ENCODE results near the gene SAMD1. TPM values are rescaled to one million over a fixed set of nuclear protein-coding genes. Genes with fewer than 3 reads are reported as not detected.

Gene SAMD1
- total and polyA plus RNA-seq, 2 experiments from 2014 or later: 32.2 to 69.0 TPM

GRCh38 chr19:14070268-14071050 lies 20.1 kb downstream of the SAMD1 start:
- Histone ChIP-seq H3F3A (replicated peaks; ENCODE audit: low read depth) (peaks cover 20% of the 10 kb centered on the region; the same call in 1 of the 2 replicates), H3K4me1 (ENCODE audit: insufficient read depth) (peaks cover 4% of the 10 kb centered on the region; the same call in 1 of the 2 replicates), H2AFZ (no peak overlapping the region), H3K4me2 (no peak overlapping the region), H3K36me3 (ENCODE audit: insufficient read depth) (no peaks in the 10 kb centered on the region), H3K9me2 (ENCODE audit: insufficient read depth) (no peaks in the 10 kb centered on the region), H3K27ac (ENCODE audit: low read depth) (no peak overlapping the region), H3K27me3 (ENCODE audit: insufficient read depth) (peaks cover 48% of the 10 kb centered on the region), H3K4me3 (no peak overlapping the region), H4K20me1 (replicated peaks; ENCODE audit: insufficient read depth) (no peaks in the 10 kb centered on the region), H3K79me2 (replicated peaks; ENCODE audit: insufficient read depth) (no peaks in the 10 kb centered on the region)
- Mint-ChIP-seq H3K27me3 (ENCODE audit: insufficient read depth, low read depth, poor library complexity) (peaks cover 43% of the 10 kb centered on the region), H3K9me3 (no peaks in the 10 kb centered on the region; the same call in 2 of the 3 replicates), H3K4me3 (no peak overlapping the region; the same call in 2 of the 3 replicates), H3K36me3 (ENCODE audit: low read depth) (no peaks in the 10 kb centered on the region), H3K27ac (no peak overlapping the region), H3K4me1 (peaks cover 12% of the 10 kb centered on the region)
- no peak for DNase-seq (ENCODE audit: low spot score)
- no peak for ATAC-seq
- no peak for TF ChIP-seq EZH2 (IDR thresholded peaks at IDR 0.05; ENCODE audit: low read depth, unreplicated experiment)
- TF ChIP-seq CREB1 (CRISPR knock-in tag; IDR thresholded peaks at IDR 0.05; ENCODE audit: low read depth): no peak
- no peak for TF ChIP-seq STAT1 (IDR thresholded peaks at IDR 0.05; ENCODE audit: unreplicated experiment)

DNA sequence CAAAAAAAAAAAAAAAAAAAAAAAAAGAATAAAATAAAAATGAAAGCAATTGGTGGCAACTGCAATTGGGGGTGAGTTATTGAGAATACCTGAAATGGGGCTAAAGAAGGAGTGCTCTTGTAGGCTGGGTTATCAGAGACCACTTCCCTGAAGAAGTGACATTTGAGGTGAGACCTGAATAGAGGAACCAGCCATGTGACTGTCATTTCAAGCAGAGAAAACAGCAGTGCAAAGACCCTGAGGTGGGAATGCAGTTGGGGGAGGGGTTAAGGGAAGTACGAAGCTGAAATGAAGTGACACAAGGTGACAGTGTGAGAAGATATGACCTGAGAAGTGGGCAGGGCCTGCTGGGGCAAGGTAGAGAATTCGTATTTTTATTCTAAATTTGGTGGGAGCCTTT lies 24.4 kb downstream of the SAMD1 start:
- H3K27me3 Mint-ChIP-seq (ENCODE audit: insufficient read depth, low read depth, poor library complexity): peaks cover 13% of the 10 kb centered on the region
- Histone ChIP-seq H3K27me3 (ENCODE audit: insufficient read depth) (peaks cover 8% of the 10 kb centered on the region; the same call in 1 of the 2 replicates), H3K9me2 (ENCODE audit: insufficient read depth) (no peaks in the 10 kb centered on the region), H3K4me1 (ENCODE audit: insufficient read depth) (0 out of 2 replicates have a peak, but pooled peaks cover 2% of the 10 kb centered on the region), H4K20me1 (replicated peaks; ENCODE audit: insufficient read depth) (no peaks in the 10 kb centered on the region), H3K79me2 (replicated peaks; ENCODE audit: insufficient read depth) (no peaks in the 10 kb centered on the region), H3F3A (replicated peaks; ENCODE audit: low read depth) (0 out of 2 replicates have a peak, but pooled peaks cover 8% of the 10 kb centered on the region), H3K36me3 (ENCODE audit: insufficient read depth) (no peaks in the 10 kb centered on the region), H2AFZ (no peak overlapping the region), H3K27ac (ENCODE audit: low read depth) (no peak overlapping the region), H3K4me3 (no peak overlapping the region), H3K4me2 (no peak overlapping the region)
- H3K36me3 Mint-ChIP-seq (ENCODE audit: low read depth): no peaks in the 10 kb centered on the region
- ATAC-seq (no peak), DNase-seq (ENCODE audit: low spot score) (no peak)
- H3K27ac Mint-ChIP-seq: no peak overlapping the region
- H3K4me1 Mint-ChIP-seq: peaks cover 5% of the 10 kb centered on the region; the same call in 2 of the 3 replicates
- H3K4me3 Mint-ChIP-seq: no peak overlapping the region
- no peaks in the 10 kb centered on the region; the same call in 2 of the 3 replicates for H3K9me3 Mint-ChIP-seq
- TF ChIP-seq POLR2AphosphoS5 (IDR thresholded peaks at IDR 0.05; ENCODE audit: low read depth) (no peak), EZH2 (IDR thresholded peaks at IDR 0.05; ENCODE audit: low read depth, unreplicated experiment) (no peak), ZNF331 (CRISPR knock-in tag; IDR thresholded peaks at IDR 0.05; ENCODE audit: low read depth) (no peak), ETS1 (IDR thresholded peaks at IDR 0.05) (no peak), JUNB (IDR thresholded peaks at IDR 0.05; ENCODE audit: unreplicated experiment) (no peak), CREB1 (CRISPR knock-in tag; IDR thresholded peaks at IDR 0.05; ENCODE audit: low read depth) (no peak), ZNF114 (CRISPR knock-in tag; IDR thresholded peaks at IDR 0.05) (no peak), EZH2phosphoT487 (IDR thresholded peaks at IDR 0.05; ENCODE audit: unreplicated experiment) (no peak), CTCF (conservative IDR thresholded peaks at IDR 0.05; ENCODE audit: low read depth in 2 of 2) (no peak), STAT1 (IDR thresholded peaks at IDR 0.05; ENCODE audit: unreplicated experiment) (no peak), NANOG (IDR thresholded peaks at IDR 0.05; ENCODE audit: borderline replicate concordance) (no peak)
- TF ChIP-seq, protein P1, sequence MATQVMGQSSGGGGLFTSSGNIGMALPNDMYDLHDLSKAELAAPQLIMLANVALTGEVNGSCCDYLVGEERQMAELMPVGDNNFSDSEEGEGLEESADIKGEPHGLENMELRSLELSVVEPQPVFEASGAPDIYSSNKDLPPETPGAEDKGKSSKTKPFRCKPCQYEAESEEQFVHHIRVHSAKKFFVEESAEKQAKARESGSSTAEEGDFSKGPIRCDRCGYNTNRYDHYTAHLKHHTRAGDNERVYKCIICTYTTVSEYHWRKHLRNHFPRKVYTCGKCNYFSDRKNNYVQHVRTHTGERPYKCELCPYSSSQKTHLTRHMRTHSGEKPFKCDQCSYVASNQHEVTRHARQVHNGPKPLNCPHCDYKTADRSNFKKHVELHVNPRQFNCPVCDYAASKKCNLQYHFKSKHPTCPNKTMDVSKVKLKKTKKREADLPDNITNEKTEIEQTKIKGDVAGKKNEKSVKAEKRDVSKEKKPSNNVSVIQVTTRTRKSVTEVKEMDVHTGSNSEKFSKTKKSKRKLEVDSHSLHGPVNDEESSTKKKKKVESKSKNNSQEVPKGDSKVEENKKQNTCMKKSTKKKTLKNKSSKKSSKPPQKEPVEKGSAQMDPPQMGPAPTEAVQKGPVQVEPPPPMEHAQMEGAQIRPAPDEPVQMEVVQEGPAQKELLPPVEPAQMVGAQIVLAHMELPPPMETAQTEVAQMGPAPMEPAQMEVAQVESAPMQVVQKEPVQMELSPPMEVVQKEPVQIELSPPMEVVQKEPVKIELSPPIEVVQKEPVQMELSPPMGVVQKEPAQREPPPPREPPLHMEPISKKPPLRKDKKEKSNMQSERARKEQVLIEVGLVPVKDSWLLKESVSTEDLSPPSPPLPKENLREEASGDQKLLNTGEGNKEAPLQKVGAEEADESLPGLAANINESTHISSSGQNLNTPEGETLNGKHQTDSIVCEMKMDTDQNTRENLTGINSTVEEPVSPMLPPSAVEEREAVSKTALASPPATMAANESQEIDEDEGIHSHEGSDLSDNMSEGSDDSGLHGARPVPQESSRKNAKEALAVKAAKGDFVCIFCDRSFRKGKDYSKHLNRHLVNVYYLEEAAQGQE (IDR thresholded peaks at IDR 0.05; ENCODE audit: unreplicated experiment): no peak
